Umbilical cord (tissue), 2 donors: ENCODE results near the gene ADD3. TPM values are rescaled to one million over a fixed set of nuclear protein-coding genes. Genes with fewer than 3 reads are reported as not detected.

ENCODE experiments used
- DNase-seq: peaks from one replicate; pipeline ENCODE4 v3.0.0-alpha.2; 2015; ENCODE audit warnings: low spot score
- total RNA-seq: library from RNA; depleted of rRNA; stranded (reverse); fragments of >200 nt; gene quantifications from one replicate; pipeline ENCODE4 v1.2.3, GENCODE V29; 2014; ENCODE audit warnings: low replicate concordance; ENCODE audit not compliant: insufficient read depth

ADD3 gene
- total RNA-seq, 1 donor from 2014 or later, result 64.8 TPM

GRCh38 chr10:110003524-110003885 lies 4.3 kb upstream of the ADD3 start:
- peak; percentile 60 for DNase-seq

DNA sequence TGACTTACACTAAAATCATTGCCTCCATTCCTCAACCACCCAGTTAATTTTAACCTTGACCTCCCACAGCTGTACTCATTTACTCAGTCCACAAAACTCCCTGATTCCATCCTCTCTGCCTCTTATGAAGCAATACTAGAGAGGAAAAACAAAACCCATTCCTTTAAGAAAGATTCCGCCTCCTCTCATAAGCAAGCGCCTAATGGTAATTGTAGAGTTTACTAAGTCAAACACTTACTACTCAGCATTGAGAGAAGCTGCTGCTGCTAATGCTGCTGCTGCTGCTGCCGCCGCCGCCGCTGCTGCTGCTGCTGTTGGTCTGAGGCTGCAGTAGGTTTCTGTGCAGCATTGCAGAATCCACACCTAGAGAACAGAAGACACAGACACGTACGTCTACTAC lies 2.1 kb upstream of the ADD3 start:
- peak; percentile 73 for DNase-seq

GRCh38 chr10:110006358-110007160 lies 1.2 kb upstream of the ADD3 start:
- peak; percentile 74 for DNase-seq

DNA sequence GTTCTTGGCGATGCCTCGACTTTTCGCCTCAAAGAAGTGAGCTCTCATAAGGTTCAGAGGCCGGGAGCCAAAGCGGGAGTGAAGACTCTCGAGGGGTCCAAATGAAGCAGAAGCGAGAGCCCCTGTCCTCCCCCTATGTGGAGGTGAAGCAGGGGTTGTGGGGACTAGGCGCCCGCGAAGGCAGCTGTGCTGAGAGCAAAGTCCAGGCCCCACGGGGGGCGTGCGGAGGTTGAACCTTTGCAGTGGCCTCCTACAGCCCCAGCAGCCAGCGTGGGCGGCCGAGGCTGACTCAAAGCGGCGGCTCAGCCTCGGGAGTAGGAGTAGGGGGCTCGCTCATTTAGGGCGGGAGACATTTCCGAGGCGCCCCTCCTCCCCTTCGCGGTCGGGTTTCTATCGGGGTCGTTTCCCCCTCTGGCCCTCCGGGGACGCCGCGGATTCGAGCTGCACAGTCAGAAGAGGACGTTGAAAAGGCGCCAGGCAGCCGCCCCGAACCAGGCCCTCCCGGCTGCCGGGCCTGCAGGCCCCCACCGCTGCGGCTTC lies 553 bp upstream of the ADD3 start:
- no peak for DNase-seq

GRCh38 chr10:110008518-110009339 lies 945 bp downstream of the ADD3 start:
- no peak for DNase-seq

DNA sequence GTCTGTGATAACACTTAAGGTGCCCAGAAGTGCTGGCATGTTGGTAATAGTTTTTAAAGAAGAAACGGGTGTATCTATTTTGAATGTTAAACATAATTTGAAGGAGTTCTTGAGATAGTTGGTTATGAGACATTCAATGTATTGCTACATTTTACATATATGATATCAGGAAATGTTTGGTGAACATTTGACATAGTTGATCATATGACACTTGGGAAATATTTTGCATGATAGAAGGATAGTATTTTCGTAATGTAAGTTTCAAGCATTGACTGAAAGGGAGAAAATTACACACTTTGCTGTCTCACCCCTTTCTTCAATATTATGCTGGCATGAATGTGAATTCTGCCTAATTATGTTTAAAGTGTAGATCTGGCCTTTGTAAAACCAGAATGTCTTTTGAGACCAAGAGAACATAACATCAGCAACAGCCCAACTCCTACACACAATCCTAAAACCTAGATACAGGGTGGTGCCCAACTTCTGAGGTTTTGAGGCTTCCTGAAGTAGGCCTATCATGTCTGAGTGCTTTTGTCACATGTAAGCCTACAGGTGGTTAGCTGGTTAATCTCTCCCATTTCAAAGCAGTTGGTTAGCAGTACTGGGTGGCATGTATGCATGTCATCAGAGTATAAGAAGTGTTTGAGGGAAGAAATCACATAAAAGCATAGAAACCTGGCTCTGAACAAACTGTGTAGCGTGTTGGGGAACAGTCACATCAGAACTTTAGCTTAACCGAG lies 2.1 kb downstream of the ADD3 start:
- DNase-seq, result no peak

GRCh38 chr10:110010486-110011378 lies 2.9 kb downstream of the ADD3 start:
- no peak for DNase-seq

GRCh38 chr10:110011681-110012080 lies 3.9 kb downstream of the ADD3 start:
- DNase-seq, result peak; percentile 62

DNA sequence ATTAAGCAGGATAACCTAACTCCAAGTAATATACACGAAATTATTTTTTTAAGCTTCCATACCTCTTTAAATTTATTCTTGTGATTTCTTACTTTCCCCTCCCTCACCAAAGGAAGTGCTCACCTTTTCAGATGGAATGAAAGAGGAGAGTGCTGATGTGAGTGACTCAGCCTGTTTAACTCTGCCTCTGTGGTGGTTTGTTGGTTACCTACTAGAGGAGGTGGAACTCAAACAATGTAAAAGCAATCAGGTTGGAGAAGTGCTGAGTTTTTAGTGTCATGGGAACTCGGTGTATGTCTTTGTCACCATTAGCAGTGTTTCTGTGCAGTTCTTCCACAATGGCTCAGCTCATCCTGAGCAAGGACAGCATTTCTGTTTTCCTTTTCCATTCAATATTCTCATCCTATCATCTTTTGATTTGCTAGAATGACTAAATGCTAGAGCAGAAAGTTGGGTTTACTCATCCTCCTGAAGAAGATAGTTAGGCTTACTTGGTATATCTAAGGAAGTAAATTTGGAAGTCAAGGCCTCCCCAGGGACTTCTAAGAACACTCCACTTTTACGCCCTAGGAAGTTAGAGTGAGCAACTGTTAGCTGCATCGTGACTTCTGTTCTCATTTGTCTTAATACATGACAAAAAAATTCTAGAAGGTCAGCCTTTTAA lies 6.0 kb downstream of the ADD3 start:
- no peak for DNase-seq

- DNase-seq, result no peak
Observed at GRCh38 chr10:110016039-110016438, 8.3 kb downstream of the ADD3 start.

GRCh38 chr10:110017052-110017451 lies 9.3 kb downstream of the ADD3 start:
- DNase-seq, result peak; percentile 65

DNA sequence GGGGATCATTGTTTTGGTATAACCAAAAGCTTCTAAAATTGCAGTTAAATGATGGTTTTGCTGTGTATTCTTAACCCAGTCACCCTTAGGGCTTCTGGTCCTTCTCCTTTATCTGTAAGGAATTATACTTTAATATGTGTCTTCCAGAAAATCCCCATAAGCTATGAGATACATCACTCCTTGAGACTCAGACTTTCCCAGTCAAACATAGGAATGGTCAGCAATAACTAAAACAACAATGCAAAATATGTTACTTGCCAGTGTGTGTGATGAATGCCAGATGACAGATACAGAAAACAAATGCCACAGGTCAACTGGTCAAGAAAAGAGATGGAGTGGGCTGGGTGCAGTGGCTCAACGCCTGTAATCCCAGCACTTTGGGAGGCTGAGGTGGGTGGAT lies 10.1 kb downstream of the ADD3 start:
- peak; percentile 91 for DNase-seq

DNA sequence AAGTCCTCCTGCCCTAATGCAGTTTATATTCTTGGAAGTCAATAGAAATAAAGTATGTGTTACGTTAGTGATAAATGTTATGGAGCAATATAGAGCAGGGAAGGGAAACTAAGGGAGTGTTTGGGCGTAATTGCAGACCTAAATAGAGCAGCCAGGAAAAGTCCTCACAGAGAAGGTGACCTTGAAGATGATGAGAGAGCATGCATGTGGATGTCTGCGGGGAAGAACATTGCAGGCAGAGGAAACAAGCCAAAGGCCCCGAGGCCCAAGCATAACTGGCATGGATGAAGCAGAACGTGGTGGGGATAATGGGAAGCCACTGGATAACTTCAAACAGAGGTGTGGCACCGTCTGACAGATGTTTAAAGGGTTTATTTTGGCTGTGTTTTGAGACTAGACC lies 12.5 kb downstream of the ADD3 start:
- DNase-seq, result no peak

DNA sequence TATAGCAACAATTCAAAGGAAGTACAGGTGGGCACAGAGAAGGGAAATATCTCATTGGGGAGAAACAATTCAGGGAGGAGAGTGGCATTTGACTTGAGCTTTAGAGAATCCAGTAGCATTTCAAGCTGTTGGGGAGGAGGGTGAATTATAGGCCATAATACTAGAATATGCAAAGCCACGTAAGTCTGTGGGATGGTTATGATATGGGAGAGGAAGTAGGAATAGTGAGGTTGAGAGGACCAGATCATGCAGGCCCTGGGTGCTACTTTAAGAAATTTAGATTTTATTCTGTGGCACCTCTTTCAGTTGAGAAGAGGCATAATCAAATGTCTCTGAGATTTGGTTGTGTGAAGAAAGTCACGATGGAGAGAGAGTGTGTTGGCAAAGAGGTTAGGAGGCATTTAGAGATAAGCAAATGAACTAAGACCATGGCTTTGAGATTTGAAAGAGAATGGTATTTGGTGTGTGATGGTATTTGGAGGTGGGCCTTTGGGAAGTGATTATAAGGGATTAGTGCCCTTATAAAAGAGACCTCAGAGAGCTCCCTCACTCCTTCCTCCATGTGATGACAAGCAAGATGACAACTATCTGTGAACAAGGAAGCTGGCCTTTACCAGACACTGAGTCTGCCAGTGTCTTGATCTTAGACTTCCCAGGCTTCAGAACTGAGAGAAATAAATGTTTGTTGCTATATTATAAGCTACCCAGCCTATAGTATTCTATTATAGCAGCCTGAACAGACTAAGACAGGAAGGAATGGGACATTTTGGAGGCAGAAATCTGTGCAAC lies 15.1 kb downstream of the ADD3 start:
- no peak for DNase-seq

- DNase-seq, result no peak
Observed at GRCh38 chr10:110023785-110024465, 16.1 kb downstream of the ADD3 start.

DNA sequence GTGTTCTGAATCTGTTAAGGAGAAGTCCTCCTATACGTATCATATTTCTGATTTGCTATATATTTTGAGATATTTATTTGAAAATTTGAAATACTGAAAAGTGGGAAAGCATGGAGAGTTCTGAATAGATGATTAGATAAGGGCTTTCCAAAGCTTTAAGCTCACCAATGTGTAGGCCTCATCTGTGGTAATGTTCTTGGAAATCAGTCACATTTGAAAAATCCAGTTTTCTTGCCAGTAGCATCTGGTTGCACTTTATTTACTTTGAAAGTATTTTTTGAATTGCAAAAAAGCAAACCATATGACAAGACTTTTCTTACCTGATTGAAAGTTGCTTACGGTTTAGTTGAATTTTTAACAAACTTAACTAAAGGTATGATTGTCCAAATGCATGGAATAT lies 21.7 kb downstream of the ADD3 start:
- no peak for DNase-seq

DNA sequence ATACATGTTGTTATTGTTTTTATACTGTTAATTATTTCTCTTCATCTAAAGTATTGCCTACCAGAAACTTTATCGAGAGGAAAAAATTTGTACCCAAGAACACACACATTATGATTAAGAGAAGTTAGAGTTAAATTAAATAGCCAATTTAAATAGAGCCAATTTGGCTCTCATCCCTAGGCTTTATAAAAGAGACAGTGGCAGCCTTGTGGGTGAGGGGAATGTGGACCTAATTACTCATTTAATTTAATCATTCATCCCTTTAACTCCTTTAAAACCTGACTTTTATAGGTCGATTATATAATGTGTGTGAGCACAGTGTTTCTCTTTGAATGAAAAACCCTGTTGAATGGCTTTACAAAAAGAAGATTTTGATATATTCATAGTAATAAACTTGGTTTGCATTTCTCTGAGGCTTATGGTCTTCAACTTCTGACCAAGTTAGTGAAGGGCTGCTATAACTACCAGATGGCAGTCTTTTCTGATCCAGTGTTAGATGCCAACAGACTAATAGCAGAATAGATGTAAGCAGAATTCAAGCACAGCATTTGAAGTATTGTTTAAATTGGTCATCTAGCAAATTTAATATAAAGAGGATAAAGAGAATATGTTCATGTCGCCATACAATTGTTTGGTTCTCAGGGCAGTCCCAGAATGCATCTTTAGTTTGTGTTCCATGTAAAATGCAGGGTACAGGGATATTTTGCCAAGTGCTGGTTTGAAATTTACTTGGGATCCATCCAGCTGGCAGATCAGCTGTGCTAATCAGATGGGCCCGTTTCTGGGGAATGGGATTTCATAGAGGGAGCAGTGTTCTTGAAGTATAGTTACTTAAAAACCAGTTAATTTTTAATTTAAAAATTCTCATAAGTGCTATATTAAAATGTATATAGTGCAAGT lies 25.3 kb downstream of the ADD3 start:
- DNase-seq, result no peak

- no peak for DNase-seq
Observed at GRCh38 chr10:110033701-110034235, 26.0 kb downstream of the ADD3 start.
